HG02938 (cell line): ENCODE measurements around the gene PVR.

ENCODE experiments used
- ATAC-seq: cut with Tn5 transposase; IDR thresholded peaks from one replicate; pipeline ENCODE4 v1.9.1; 2021; ENCODE audit warnings: mild to moderate bottlenecking, moderate library complexity; ENCODE audit not compliant: unreplicated experiment

PVR gene

GRCh38 chr19:44642377-44642776 lies 1.3 kb upstream of the PVR start:
- no peak for ATAC-seq

- ATAC-seq = no peak
Observed at GRCh38 chr19:44644402-44645016, 799 bp downstream of the PVR start.

- ATAC-seq = no peak
Observed at GRCh38 chr19:44645407-44646048, 1.8 kb downstream of the PVR start.

- no peak for ATAC-seq
Observed at GRCh38 chr19:44646049-44646416, 2.3 kb downstream of the PVR start.

GRCh38 chr19:44647144-44647543 lies 3.4 kb downstream of the PVR start:
- ATAC-seq = no peak

- no peak for ATAC-seq
Observed at GRCh38 chr19:44648631-44649251, 5.0 kb downstream of the PVR start.

- no peak for ATAC-seq
Observed at GRCh38 chr19:44649578-44650145, 6.0 kb downstream of the PVR start.

GRCh38 chr19:44653343-44653742 lies 9.6 kb downstream of the PVR start:
- ATAC-seq = no peak

- peak; percentile 82 for ATAC-seq
Observed at GRCh38 chr19:44653977-44654774, 10.5 kb downstream of the PVR start.

- no peak for ATAC-seq
Observed at GRCh38 chr19:44657211-44657921, 13.7 kb downstream of the PVR start.

GRCh38 chr19:44658069-44658733 lies 14.5 kb downstream of the PVR start:
- no peak for ATAC-seq

GRCh38 chr19:44660081-44660480 lies 16.4 kb downstream of the PVR start:
- no peak for ATAC-seq

GRCh38 chr19:44661205-44661604 lies 17.5 kb downstream of the PVR start:
- no peak for ATAC-seq

- no peak for ATAC-seq
Observed at GRCh38 chr19:44661904-44662303, 18.2 kb downstream of the PVR start.

- ATAC-seq = no peak
Observed at GRCh38 chr19:44662691-44663385, 19.1 kb downstream of the PVR start.

- ATAC-seq = no peak
Observed at GRCh38 chr19:44663996-44664395, 20.3 kb downstream of the PVR start.

GRCh38 chr19:44664976-44665375 lies 21.3 kb downstream of the PVR start:
- ATAC-seq = no peak

GRCh38 chr19:44666852-44667556 lies 23.3 kb downstream of the PVR start:
- ATAC-seq = no peak
